Retinal pigment epithelial cell (primary cell): ENCODE data around the gene ING3.

Experiments used
- DNase-seq: peaks from one replicate; pipeline ENCODE4 v3.0.0-alpha.2; 2010; ENCODE audit warnings: low read depth
- H3K4me3 ChIP-seq: 2 replicates; pipeline ENCODE4 v1.5.1; 2011; ENCODE audit warnings: mild to moderate bottlenecking, low read length, control low read depth, moderate library complexity
- CTCF ChIP-seq: conservative IDR thresholded peaks from 2 replicates; pipeline ENCODE4 v1.5.1; 2011; ENCODE audit warnings: low read depth, low read length, control low read depth, inconsistent platforms

Gene ING3

GRCh38 chr7:120997882-120998474 is 47.4 kb downstream of the ING3 start:
- DNase-seq: no peak
- no peak for TF ChIP-seq CTCF
- H3K4me3 ChIP-seq: no peak overlapping the region

- no peak overlapping the region for H3K4me3 ChIP-seq
- no peak for DNase-seq
- no peak for TF ChIP-seq CTCF
These were observed 47.9 kb downstream of the ING3 start for GRCh38 chr7:120998520-120998919.

GRCh38 chr7:120998996-120999565 is 48.5 kb downstream of the ING3 start:
- H3K4me3 ChIP-seq: no peak overlapping the region
- no peak for TF ChIP-seq CTCF
- no peak for DNase-seq

GRCh38 chr7:121000081-121000983 is 49.8 kb downstream of the ING3 start:
- H3K4me3 ChIP-seq: no peak overlapping the region
- no peak for TF ChIP-seq CTCF
- DNase-seq: no peak

GRCh38 chr7:121001234-121001906 is 50.8 kb downstream of the ING3 start:
- no peak for TF ChIP-seq CTCF
- DNase-seq: no peak
- no peak overlapping the region for H3K4me3 ChIP-seq

GRCh38 chr7:121002048-121002756 is 51.6 kb downstream of the ING3 start:
- DNase-seq: no peak
- no peak for TF ChIP-seq CTCF
- no peak overlapping the region for H3K4me3 ChIP-seq
